ENCODE data around the gene DIP2C.
"Not testable (repeated sequence)": the region's sequence is repeated elsewhere in the genome, so short reads cannot be mapped to it uniquely, and the experiment has no call there.

The DIP2C gene

DNA sequence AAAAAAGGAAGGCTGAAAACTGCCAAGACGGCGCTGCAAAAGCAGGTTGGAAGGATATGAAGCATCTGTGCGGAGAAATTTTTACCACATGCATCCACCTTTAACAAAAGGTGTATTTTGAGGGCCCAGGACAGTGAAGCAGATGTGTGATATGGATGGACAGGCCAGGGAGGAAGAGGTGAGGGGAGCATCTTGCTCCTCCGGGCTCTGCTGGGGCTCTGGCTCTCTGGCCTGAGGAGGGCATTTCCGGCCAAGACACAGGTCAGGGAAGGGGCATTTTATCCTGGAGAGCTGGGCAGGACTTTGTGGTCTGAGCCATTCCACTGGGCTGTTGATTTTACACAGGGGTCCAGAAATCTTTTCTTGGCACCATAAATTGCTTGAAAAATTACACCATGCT, 379.1 kb downstream of the DIP2C start:
- DNase-seq: no peak

DNA sequence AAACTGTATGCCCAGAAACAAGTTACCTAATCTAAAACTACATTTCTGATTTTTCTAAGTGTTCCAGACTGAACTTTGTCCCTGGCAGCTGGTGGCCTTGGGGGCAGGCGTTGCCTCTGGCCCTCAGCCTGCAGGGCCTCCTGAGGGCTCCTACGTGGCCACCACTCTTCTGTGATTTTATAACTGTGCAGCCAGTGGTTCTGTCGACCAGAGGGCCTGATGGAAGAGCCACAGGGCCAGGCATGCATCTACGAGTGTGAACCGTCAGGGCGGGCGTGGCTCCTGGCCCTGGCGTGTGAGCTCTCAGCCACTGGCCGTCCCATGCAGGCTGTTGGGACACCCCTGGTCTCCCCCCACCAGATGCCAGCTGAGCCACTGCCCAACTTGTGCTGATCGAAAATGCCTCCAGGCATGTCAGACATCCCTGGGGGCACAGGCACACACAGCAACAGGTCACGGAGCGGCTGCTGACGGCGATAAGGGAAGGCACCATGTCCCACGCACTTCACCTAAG, 380.8 kb downstream of the DIP2C start:
- DNase-seq: no peak

DNA sequence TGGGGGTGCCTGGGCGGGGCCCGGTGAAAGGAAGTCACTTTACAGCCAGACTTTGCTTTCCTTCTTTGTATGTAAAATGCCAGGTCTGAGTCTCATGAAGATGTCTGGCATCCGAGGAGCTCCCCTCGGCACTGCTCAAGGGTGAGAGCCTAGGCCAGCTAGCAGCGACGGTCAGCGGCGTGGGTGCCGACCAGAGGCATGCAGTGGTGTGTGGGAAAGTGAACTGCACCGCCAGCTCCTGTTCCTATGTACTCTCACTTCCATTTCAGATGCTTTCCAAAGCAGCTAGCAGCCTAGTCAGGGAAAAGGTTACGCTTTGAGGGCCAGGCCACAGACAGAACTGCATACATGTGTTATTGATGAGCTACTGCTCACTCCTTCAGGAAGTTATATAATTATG, 381.4 kb downstream of the DIP2C start:
- no peak for DNase-seq

DNA sequence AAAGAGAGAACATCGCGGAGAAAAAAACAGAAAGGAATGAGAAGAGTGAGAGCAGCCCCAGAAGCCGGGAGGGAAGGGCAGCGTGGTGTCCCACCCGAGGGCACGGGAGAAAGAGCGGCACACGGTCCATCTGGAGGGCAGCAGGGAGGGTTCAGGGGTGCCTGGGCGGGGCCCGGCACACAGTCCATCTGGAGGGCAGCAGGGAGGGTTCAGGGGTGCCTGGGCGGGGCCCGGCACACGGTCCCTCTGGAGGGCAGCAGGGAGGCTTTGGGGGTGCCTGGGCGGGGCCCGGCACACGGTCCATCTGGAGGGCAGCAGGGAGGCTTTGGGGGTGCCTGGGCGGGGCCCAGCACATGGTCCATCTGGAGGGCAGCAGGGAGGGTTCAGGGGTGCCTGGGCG, 381.8 kb downstream of the DIP2C start:
- DNase-seq: no peak

DNA sequence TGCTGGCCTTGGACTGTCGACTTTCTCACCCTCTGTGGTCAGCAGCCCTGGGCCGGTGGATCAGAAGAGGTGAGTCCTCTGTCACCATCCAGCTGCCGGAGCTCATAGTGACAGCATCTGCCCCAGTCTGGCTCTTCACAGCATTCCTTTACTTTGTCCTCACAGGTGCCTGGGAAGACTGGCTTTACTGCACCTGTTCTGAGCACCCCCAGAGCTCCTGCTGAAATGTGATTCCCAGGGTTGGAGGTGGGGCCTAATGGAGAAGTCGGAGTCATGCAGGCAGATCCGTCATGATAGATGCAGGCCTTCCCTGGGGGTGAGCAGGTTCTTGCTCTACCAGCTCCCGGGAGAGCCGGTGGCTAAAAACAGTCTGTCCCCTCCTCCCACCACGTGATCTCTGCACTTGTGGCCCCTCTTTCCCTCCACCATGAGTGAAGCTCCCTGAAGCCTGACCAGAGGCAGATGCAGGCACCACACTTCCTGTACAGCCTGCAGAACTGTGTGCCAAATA, 382.7 kb downstream of the DIP2C start:
- DNase-seq: no peak

DNA sequence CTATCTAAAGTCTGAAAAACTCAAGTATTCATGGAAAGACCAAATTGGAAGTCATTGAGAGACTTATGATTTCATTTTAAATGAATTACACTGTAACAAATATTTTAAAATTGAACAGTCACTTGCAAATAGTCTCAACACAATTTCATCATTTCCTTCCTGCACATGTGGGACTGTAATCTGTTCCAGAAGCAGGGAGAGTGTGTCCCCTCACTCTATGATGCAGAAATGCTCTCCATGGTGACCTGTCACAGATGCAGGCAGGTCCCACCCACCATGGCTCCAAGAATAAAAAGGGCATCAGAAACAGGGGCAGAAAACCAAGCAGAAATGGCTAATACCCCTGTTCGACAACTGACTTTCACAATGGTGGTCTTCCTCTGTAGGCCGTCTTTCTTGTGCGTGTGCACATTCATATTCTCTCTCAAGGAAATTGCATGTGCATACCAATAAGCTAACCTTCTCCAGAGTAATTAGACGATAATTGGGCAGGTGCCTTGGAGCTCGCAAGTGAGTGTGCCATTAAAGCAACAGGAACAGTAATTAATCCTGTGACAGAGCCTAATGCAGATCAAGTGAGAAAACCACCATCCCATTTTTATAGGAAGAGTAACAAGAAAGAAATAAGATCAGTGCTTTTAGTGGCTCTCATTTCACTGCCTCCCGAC, 383.3 kb downstream of the DIP2C start:
- peak; percentile 50 for DNase-seq

DNA sequence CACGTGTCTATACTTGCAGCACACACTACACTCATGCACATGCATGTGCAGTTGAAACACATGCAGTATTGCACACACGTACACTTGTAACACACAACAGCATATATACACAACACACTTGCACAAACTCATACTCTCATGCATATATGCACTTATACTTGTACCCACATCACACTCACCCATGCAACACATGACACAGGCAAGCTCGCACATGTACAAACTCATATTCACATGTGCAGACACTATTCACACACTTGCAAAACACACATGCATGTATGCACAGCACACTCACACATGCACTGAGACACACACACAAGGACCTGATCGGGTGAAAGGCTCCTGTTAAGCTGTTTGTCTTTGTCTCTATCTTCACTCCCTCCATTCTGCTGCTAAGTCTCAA, 384.4 kb downstream of the DIP2C start:
- DNase-seq: no peak

DNA sequence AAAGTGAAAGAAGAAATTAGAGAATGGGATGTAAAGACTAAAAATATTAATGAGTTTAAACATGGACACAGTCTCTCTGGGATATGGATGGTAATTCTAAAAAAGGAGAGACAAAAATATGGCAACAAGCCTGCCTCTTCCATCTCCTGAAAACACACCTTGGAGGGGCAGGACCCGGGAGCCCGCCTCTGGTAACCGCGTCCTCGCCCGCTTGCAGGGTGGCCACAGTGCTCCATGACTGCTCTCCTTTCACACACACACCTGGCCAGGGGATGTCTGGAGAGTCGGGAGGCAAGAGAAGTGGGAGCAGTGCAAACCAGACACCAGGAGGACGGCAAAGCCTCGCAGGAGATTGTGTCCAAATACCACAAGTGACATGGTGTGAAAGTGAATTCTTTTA, 387.9 kb downstream of the DIP2C start:
- no peak for DNase-seq

DNA sequence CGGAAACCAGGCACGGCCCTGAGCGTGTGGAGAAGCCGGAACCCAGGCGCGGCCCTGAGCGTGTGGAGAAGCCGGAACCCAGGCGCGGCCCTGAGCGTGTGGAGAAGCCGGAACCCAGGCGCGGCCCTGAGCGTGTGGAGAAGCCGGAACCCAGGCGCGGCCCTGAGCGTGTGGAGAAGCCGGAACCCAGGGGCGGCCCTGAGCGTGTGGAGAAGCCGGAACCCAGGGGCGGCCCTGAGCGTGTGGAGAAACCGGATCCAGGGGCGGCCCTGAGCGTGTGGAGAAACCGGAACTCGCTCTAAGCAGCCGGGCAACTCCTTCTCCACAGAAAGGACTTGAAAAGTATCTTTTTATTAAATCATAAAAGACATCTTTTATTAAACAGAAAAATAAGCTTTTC, 388.9 kb downstream of the DIP2C start:
- not testable (repeated sequence) for DNase-seq

DNA sequence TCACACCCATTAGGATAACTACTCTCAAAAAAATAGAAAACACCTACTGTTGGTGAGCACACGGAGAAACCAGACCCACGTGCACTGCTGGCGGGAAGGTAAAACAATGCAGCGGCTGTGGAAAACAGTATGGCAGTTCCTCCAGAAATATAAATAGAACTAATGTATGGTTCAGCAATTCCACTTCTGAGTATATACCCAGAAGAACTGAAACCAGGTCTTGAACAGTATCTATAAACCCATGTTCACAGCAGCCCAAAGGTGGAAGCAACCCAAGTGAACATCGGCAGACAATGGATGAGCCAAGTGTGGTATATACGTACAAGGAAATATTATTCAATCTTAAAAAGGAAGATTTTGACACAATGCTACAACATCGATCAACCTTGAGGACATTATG, 389.5 kb downstream of the DIP2C start:
- DNase-seq: no peak

DNA sequence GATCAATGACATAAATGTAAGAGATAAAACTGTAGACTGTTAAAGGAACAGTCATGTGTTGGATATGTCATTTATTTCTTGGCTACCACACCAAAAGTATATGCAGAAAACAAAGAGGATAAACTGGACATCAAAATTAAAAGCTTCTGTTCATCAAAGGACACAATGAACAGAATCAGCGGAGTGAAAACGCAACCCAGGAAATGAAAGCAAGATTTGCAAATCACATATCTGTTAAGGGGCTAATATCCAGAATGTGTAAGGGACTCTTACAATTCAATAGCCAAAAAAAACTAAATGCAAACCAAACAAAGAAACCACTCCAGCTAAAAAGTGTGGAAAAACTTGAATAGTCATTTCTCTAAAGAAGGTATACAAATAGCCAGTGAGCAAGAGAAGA, 390.0 kb downstream of the DIP2C start:
- no peak for DNase-seq

DNA sequence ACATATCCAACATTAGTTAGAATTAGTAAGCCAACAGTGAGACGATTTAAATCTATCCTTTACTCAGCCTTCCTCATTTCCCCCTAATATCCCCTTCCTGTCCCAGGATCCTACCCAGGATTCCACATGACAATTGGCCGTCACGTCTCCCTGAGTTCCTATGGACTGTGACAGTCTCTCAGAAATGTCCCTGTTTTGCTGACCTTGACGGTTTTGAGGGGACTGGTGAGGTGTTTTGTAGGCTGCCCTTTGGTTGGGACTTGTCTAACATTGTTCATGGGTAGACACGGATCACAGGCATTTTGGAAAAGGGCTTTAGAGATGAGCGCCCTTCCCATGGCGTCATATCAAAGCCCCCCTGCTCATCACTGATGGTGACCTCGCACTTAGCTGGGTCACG, 391.4 kb downstream of the DIP2C start:
- DNase-seq: no peak

DNA sequence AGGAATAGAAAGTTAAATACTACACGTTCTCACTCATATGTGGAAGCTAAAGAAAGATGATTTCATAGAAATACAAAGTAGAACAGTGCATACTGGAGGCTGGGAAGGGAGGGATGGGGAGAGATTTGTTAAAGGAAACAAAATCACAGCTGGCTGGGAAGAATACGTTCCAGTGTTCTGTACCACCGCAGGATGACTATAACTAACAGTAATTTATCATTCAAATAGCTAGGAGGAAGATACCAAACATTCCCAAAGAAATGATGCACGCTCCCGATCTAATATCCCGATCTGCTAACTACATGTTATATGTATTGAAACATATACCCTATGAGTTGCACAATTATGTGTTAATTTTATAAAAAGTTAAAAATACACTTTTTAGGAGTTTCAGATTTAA, 391.9 kb downstream of the DIP2C start:
- peak; percentile 73 for DNase-seq

DNA sequence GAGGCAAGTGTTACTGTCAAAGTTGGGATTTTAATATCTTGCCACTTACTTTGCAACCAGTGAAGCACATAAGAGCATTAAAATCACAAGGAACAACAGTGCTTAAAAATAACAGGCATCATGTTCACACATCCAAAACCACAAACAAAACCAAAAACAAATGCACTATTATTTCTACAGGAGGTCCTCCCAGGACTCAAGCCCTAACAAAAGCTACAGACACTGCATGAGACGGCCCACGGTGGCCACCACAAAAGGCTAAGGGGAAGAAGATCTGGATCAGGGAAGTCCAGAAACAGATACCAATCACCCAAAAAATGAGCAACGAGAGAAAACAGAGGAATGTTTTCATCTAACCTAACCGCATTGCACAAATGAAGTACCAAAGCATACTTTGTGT, 395.8 kb downstream of the DIP2C start:
- no peak for DNase-seq

DNA sequence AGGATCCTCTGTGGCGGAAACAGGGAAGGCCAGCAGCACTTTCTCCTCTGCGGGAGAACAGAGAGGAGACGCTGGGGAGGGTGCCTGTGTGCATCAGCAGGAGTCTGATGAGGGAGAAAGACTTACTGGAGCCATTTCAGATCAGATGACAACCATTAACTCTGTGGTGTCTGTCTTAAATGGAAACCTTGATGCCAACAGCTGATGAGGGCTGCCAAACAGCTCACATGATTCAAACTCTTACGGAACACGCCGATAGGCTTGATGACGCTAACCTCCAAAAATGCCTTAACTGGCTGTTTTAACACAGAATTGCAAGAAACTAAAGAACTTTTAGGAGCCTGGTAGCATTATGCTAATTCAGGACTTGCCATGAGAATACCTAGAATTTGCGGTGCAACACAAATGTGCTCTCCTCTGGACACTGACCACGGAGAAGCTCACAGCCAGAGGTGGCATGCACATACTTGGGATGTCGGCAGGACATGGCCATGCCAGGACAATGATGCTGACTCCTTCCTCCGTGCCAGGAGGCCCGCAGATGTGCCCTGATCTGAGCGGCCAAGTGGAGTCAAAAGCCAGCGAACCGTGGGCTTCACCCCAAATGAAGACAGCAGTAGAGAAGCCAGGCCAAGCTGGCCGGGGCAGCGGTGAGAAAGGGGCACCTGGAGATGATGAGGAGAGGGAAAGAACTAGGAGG, 399.3 kb downstream of the DIP2C start:
- no peak for DNase-seq

DNA sequence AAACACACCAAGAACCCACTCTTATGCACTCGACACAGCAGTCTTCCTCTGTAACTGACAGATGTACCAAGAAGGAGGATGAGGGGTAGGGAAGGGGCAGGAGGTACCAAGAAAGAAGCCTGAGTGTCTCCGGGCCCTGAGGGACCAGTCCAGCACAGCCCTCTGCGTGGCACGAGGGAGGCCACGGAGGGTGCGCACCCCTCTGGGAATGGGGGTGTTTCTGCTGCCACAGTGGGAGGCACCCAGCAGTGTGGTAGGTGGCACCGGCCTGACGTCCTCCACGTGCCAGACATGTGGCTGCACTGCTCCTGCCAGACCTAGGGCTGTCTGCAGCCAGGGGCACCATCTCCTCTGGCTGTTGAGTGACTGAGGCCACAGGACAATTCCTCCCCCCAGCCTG, 399.9 kb downstream of the DIP2C start:
- DNase-seq: no peak

DNA sequence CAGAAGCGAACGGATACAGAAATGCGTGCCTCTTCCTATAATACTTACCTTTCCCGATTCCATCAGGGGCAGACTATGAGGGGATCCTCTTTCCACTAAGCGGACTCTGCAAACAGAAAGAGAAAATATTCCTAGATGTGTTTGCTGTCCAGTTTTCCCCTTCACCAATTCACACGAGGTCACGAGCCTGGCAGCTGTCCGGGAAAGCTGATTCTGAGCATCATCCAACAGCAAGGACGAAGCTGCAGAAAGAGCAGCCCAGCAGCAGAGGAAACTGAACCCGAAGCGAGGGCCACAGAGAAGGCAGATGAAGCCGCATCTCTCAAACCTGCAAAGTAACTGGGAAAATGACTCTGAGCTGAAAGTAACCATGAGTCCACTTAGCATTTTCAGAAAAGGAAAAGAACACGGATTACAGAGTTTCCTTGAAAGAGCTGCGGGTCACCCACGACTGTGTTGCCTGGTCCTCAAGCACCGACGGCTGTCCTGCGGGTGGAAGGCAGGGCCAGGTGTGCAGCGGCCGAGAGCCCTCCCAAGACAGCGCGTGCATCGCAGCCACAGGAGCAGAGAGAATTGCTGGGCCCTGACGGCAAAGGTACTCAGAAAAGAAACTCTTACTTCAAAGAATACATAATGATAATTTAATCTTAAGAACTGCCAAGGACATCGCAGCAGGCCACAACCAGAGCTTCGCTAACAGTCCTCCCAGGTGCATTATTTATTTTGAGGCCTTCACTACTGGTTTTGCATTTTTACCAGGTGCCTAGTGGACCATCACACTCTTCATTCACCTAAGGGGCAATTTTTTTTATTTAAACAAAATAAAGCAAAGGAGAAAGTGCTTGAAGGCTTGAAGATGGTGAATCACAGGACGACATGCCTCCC, 400.9 kb downstream of the DIP2C start:
- no peak for DNase-seq

DNA sequence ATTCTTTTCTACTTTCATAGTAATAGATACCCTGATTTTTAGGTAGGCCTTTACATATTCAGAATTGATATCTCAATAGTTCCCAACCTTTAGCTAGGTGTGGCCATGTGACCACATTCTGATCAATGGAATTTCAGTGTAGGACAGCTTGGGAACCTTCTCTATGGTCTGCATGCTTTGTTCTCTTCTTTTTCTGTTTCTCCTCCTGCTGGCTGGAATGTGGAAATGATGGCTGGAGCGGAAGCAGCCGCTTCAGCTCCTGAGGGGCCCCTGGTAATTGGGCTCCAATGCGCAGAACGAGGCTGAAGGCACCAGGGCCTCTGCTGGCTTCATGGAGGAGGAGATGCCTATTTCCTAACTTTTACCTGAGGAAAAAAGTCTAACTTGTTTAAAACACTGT, 401.7 kb downstream of the DIP2C start:
- DNase-seq: peak; percentile 35

DNA sequence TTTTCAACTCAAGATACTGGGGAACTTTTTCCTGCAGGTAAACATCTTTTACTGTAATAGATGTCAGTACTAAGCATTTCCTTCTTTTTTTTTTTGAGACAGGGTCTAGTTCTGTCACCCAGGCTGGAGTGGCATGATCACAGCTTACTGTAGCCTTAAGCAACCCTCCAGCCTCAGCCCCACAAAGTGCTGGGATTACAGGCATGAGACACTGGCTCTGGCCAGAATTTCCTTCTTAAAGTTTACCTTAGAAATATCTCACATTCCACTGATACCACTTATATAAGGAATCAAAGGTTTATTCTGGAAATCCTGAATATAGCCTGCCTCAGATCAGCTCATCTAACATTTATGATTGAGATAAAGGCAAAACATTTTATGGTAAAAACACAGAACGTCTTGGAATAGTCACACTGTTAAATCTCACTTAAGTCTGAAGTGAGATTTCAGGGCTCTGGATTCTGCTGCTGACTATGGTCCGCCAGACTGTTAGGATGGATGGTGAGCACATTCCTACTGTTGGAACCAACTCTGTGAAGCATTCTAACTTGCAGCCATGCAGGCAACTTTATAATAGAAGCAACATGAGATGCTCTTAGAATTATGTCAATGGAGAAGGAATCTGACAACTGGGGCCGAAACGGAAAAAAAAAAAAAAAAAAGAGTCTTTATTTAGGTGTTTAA, 402.3 kb downstream of the DIP2C start:
- DNase-seq: peak; percentile 22

DNA sequence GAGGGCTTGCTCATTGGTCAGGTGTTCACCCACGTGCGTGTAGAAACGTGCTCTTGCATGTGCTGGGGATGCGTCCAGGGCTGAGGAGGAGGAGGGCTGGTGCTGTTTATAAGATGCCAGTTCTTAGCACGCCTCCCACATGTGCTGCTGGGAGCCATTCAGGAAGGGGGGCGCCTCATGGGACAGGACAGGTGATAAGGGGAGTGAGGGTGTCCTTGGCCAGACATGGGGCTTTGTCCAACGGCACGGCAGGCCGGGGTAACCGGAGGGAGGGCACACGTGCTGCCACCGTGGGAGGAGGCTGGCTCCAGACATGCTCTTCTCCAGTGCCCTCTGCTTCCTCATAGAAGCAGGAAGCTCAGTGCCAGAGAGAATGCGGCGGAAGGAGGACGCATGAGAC, 404.3 kb downstream of the DIP2C start:
- no peak for DNase-seq

DNA sequence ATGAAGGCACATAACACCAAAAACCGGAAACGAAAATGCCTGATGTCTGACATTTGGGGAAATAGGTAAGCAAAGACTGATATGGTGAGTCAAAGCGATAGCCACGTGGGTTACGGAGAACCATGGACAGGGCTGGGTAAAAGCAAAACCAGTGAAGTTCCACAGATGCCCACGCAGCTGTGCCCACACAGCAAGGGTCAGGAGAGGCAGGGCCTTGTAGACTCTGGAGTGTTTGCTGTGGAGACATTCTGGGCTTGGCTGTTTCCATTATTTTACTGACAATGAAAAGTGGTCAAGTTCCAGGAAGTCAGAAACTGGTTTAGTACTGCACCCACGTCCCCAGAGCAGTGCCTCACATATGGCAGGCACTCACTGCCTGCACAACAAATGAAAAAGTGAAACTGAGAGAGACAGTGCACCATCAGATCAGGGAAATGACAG, 405.5 kb downstream of the DIP2C start:
- no peak for DNase-seq

DNA sequence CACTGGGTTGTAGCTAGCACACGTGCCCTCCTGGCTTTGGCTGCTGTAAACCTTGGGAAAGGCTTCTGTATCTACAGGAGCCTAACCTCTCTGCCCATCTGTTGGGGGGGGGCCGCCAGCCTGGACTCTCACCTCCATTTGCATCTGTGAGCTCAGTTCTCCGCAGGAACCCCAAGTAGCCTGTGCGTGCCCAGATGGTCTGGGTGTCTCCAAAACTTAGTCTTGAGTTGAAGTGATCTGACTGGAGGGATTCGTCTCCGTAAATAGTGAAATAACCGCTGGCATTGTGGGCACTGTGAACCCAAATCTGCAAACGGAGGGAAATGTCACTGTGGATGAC, 406.4 kb downstream of the DIP2C start:
- no peak for DNase-seq

Measured in fibroblast of skin of right quadriceps (primary cell).